HG03097 (cell line): Measurements from ENCODE around the gene GOLPH3.
"Not testable (repeated sequence)": the region's sequence is repeated elsewhere in the genome, so short reads cannot be mapped to it uniquely, and the experiment has no call there.

Source experiments
- ATAC-seq: cut with Tn5 transposase; IDR thresholded peaks from one replicate; pipeline ENCODE4 v1.9.1; 2021; ENCODE audit not compliant: unreplicated experiment, low FRiP score

The GOLPH3 gene

GRCh38 chr5:32174011-32174870 lies at the start of gene GOLPH3:
GOLPH3 (minus strand) TSS chr5:32174319; CDS start chr5:32174034, 285 bp downstream.
- peak; percentile 82 for ATAC-seq

GRCh38 chr5:32222723-32223470 lies 48.8 kb upstream of the GOLPH3 start:
- no peak for ATAC-seq

- no peak for ATAC-seq
Measured at GRCh38 chr5:32217886-32218396, 43.8 kb upstream of the GOLPH3 start.

GRCh38 chr5:32214344-32214743 lies 40.2 kb upstream of the GOLPH3 start:
- not testable (repeated sequence) for ATAC-seq

GRCh38 chr5:32210151-32210550 lies 36.0 kb upstream of the GOLPH3 start:
- no peak for ATAC-seq

GRCh38 chr5:32208837-32209236 lies 34.7 kb upstream of the GOLPH3 start:
- not testable (repeated sequence) for ATAC-seq

- ATAC-seq: no peak
Measured at GRCh38 chr5:32207355-32207634, 33.2 kb upstream of the GOLPH3 start.

- no peak for ATAC-seq
Measured at GRCh38 chr5:32206509-32207354, 32.6 kb upstream of the GOLPH3 start.

- ATAC-seq: no peak
Measured at GRCh38 chr5:32206053-32206452, 31.9 kb upstream of the GOLPH3 start.

GRCh38 chr5:32202394-32202793 lies 28.3 kb upstream of the GOLPH3 start:
- no peak for ATAC-seq

- ATAC-seq: no peak
Measured at GRCh38 chr5:32201122-32201753, 27.1 kb upstream of the GOLPH3 start.

GRCh38 chr5:32197032-32197431 lies 22.9 kb upstream of the GOLPH3 start:
- no peak for ATAC-seq

GRCh38 chr5:32195265-32195664 lies 21.1 kb upstream of the GOLPH3 start:
- no peak for ATAC-seq

GRCh38 chr5:32193591-32193990 lies 19.5 kb upstream of the GOLPH3 start:
- ATAC-seq: no peak

- ATAC-seq: no peak
Measured at GRCh38 chr5:32190095-32190494, 16.0 kb upstream of the GOLPH3 start.

- ATAC-seq: no peak
Measured at GRCh38 chr5:32187675-32188074, 13.6 kb upstream of the GOLPH3 start.

- ATAC-seq: no peak
Measured at GRCh38 chr5:32182463-32183063, 8.4 kb upstream of the GOLPH3 start.

- ATAC-seq: peak; percentile 26
Measured at GRCh38 chr5:32173267-32174010, 680 bp downstream of the GOLPH3 start.

GRCh38 chr5:32172923-32173266 lies 1.2 kb downstream of the GOLPH3 start:
- no peak for ATAC-seq
